SK-N-DZ (cell line): ENCODE results near the gene ANKFN1. TPM values are rescaled to one million over a fixed set of nuclear protein-coding genes. Genes with fewer than 3 reads are reported as not detected.

ENCODE experiments used
- DNase-seq: peaks from one replicate; pipeline ENCODE4 v3.0.0-alpha.2; 2015; ENCODE audit warnings: low spot score
- polyA plus RNA-seq, 2 experiments: library from polyadenylated mRNA; depleted of rRNA; stranded (reverse); fragments of >200 nt; gene quantifications; 2 replicates each; pipeline ENCODE4 v1.2.3, GENCODE V29; 2014

ANKFN1 gene, protein sequence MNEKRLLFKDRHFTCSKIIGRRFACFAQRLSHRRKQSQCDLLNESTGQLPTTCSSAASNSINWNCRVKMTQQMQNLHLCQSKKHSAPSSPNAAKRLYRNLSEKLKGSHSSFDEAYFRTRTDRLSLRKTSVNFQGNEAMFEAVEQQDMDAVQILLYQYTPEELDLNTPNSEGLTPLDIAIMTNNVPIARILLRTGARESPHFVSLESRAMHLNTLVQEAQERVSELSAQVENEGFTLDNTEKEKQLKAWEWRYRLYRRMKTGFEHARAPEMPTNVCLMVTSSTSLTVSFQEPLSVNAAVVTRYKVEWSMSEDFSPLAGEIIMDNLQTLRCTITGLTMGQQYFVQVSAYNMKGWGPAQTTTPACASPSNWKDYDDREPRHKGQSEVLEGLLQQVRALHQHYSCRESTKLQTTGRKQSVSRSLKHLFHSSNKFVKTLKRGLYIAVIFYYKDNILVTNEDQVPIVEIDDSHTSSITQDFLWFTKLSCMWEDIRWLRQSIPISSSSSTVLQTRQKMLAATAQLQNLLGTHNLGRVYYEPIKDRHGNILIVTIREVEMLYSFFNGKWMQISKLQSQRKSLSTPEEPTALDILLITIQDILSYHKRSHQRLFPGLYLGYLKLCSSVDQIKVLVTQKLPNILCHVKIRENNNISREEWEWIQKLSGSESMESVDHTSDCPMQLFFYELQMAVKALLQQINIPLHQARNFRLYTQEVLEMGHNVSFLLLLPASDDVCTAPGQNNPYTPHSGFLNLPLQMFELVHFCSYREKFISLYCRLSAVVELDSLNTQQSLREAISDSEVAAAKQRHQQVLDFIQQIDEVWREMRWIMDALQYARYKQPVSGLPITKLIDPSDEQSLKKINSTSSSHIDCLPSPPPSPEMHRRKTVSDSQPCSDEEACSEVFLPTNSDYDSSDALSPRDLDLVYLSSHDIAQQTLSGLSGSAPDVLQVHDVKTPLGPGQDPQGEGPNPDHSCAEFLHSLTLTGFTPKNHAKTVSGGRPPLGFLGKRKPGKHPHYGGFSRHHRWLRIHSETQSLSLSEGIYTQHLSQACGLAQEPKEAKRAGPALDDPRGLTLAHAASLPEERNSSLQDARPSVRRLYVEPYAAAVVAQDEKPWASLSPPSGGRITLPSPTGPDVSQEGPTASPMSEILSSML
- not detected in 2 replicates for polyA plus RNA-seq (2014; cell fraction: cytosol; rRNA removed)
- polyA plus RNA-seq (2014; cell fraction: nucleus; rRNA removed) = not detected in 2 replicates

DNA sequence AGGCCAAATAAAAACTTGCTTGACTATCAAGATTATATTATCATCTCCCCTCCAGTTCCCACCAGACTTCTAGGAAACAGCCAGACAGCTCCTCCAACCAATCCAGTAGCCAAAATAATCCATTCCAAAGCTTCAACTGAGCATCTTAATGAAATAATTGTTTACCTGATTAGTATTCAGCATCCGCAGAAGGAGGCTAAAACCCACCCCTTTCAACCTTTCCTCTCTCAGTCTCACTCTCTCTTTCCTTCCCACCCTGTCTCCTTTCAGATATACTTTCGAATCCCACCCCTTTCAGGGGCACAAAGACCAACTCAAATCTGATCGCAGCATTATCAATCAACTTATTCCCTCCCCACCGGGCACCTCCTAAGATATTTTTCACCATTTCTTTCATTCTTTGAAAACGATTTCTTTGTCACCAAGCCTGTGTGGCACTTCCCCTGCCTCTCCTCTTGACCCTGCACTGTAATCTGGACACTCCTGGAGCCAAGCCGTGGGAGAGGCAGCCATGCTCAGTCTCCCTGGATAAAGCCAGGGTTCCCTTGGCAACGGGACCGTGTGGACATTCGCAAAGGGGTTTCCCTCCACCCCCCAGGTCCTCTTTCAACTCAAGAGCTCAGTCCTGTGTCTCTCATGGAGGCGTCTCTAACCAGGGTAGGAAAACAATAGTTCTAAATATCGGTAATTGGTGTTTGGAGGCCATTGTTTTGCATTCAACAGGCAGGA, at the start of gene ANKFN1:
TSS of gene ANKFN1 (plus strand) at position 602 of the 729 bp plus-strand sequence. CDS start 59,193 bp downstream, outside the sequence.
- DNase-seq = no peak

- no peak for DNase-seq
These were observed 44.4 kb upstream of the ANKFN1 start for GRCh38 chr17:56108811-56109284.

DNA sequence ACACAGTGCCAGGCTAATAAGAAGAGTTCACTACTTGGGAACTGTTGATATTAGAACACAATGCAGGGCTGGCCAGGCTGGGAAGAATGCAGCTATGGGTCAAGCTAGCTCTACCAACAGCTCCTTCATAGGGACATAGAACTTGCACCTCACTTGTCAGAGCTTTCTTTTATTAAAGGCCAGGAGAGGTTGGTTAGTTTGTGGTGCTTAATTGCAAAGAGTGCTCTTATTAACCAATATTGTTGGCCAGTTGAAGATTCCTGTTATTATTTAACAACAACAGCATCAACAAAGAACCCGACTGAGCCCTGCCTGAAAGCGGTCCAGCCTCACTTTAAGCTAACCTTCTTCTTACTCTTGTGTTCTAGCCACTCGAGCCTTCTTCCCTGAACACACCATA, 43.4 kb upstream of the ANKFN1 start:
- no peak for DNase-seq

DNA sequence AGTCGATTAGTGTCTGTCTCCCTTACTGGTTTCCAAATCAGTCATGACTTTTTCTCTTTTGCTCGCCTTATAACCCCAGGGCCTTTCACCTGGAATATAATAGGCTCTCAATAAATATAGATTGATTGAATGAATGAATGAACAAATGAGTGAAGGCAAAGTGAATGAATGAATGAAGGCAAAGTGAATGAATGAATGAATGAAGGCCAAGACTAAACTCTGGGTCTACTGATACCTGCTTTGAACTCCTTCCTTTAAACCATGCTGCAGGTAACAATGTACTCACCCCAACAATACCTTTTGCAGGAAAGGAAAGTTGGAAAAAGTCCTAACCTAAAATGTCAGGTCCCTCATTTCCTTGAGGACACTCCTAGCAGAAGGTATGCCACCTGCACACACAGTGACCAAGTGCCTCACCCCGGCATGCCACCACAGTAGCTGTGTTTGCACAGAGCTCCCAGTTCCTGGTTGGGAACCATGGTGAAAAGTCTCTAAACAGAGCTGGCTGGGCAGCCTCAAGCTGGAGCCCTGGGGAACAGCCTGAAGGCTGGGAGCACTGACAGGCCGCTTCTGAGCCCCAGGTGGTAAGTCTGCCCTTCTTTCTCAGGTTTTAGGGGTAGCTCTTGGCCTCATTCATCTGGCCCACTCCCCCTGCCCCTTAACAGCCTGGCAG, 42.7 kb upstream of the ANKFN1 start:
- DNase-seq = no peak

DNA sequence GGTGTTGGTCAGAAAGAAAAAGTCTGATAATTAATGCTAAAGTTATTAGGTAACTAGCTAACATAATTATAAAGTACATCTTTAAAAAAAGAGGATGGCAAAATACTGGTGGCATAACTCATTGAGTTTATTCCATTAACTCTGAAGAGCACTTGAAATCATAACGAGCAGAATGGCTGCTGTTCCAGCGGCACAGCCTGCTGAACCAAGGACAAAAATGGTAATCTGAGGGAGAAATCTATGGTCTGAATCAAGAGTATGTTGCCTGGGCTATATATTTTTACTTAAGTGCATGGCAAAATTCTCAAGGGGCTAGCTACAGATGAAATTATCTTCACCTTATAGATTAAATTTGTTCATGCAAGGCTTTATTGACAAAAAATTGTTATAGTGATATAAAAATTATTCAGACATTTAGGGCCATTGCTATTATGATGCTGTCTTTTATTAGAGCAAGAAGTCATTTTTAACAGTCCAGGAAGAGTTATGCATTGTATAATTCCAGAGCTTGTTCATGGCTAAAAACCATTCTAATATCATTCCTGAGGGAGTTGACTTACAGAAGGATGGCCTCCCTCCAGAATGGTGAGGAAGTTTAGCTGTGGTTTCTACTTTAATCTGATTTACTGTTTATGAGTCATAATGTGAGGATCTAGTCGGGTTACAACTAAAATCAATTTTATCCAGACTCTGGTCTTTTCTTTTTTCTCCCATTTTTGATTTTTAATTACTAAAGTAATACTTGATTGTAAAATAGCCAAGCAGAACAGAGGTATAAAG, 41.4 kb upstream of the ANKFN1 start:
- DNase-seq = no peak

DNA sequence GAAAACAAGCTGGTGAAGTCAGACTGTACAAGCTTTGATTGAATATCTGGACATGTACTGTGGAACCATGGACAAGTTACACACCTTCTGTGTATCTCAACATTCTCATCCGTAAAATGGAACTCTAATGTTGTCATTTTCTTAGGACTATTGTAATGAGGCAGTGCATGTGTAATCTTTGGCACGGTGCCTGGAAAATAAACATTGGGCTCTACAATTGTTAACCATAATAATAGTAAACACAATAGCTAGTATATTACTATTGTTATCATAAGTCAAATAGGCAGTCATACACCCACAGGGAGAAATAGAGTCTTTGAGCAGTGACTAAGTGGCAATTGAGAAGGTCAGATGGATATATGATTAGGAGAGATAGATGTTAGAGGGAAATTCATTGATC, 39.8 kb upstream of the ANKFN1 start:
- no peak for DNase-seq

GRCh38 chr17:56114469-56114868, 38.8 kb upstream of the ANKFN1 start:
- DNase-seq = no peak

DNA sequence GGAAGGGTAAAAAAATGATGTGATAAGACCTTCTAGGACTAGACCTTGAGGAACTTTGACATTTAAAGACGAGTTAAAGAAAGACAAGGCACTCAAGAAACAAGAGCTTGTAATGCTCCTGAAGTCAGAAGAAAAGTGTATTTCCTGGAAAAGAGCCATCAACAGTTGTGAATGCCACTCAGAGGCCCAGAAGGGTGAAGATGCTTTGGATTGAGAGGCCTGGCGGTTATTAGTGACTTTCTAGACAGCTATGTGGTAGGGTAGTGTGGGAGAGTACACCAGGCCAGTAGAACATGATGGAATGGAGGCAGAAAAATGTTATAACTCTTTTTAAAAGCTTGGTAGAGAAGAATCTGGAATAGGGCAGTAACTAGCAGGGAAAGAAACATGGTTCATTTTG, 34.1 kb upstream of the ANKFN1 start:
- DNase-seq = no peak

DNA sequence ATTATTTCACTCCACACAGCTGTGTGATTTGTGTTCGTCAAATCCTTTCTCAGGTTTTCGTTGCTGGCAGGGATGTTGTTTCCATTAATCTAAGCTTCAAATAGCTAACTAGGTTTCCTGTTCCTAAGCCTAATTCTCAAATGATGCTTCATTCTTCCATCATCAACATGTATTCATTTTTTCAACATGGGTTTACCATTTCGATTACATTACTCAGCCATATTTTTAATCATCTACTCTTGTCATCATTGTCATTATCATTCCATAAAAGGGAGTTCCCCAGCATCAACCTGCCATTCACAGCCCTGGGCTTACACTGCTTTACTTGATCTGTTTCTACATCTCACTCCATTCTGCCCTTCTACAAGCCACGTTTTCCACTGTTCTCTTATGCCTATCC, 33.3 kb upstream of the ANKFN1 start:
- DNase-seq = no peak

GRCh38 chr17:56121191-56122051, 31.9 kb upstream of the ANKFN1 start:
- no peak for DNase-seq

DNA sequence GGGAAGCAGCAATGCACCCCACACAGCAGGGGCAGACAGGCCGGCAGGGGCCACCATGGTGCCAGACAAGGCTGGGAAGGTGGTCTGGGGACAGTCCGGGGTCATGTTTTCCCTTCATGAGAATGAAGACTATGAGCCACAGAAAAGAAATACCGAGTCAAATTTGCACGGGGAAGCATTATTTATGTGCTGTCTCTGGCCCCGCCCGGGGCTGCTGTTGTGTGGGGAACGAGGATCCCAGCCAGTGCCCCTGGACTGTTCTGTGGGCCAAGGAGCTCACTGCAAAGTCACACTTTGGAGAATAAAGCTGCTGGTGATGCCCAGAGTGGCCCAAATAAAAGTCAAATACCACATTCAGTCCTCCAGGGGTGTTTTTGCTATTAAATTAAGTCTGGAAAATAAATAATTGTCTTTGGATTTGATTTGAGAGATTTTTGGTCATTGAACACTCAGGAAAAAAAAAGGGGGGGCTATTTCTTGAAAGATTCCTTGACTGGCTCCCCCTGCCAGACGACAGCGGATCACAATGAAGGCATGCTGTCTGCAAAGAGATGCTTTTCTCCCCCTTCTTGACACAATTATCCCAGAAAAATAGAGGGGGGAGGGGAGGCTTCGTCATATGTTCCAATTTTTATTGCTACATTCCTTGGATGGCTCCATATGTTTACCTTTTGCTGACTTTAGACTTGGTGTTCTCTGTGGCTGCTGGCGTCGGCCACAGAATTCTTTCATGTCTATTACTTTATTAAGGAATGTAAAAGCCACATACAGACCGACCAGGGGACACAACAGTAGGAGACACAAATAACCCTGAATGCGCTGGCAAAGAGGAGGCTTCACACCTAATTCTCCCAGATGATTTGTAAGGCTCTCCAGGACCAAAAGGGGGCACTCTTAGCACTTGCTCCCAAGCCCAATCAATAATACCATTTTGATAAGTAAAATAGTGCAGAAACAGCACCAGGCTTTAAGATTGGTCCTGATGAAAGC, 27.1 kb upstream of the ANKFN1 start:
- DNase-seq = no peak

GRCh38 chr17:56130026-56130425, 23.2 kb upstream of the ANKFN1 start:
- DNase-seq = no peak

- DNase-seq = no peak
These were observed 22.6 kb upstream of the ANKFN1 start for GRCh38 chr17:56130631-56131030.

DNA sequence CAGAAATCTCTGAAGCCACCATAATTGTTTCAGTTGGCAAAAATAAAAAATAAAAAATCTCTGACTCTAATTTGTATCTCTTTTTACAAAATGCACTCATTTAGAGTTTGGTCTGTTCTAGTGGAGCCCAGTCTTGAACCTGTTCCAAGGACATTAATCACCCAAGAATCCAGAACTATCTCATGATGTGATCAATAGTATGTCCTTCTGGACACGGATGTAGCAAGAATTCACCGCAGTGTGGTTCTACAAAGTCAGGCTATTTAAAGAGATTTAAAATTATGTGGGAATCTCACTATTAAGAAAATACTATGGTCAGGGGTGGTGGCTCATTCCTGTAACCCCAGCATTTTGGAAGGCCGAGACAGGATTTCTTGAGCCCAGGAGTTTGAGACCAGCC, 21.8 kb upstream of the ANKFN1 start:
- DNase-seq = no peak

GRCh38 chr17:56136301-56136700, 17.0 kb upstream of the ANKFN1 start:
- DNase-seq = no peak

DNA sequence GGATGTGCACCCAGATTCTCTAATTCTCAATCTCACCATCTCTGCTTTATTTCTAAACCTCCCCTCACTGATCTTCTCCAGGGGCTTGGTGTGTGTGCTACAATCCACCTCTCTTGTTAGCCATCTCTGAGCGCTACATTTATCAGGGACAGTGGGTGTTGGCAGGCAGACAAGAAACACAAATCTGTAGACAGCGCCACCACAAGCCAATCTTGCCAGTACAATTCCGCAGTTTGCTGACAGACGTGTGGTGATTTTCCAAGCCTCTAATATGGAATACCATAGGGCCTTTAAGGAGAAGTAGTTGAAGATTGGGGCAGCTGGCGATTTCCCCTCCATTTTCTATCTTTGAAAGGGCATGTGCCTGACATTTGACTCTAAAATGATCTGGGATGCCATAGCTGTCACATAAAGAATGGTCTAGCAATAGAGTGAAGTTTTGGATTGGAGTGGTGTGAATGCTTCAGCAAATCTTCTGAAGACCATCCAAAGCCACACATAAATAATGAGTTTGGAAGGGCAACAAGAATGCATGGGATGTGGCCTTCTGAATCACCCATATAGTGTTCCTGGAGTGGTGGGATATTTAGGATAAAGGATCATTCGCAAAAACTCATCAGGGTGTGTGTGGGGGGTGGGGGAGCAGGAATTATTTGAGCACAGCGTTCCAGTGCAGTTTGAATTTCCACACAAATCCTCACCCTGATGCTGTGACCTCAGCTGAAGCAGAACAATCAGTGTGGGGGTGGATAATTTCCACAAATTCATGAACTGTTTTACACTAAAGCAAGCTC, 12.0 kb upstream of the ANKFN1 start:
- DNase-seq = no peak

GRCh38 chr17:56142325-56142724, 10.9 kb upstream of the ANKFN1 start:
- no peak for DNase-seq
